ENCODE data around the gene STK31.

GRCh38 chr7:23852135-23852534 is 142.1 kb downstream of the STK31 start:
- TF ChIP-seq CTCF (IDR thresholded peaks at IDR 0.05) (no peak), POLR2A (IDR thresholded peaks at IDR 0.05) (no peak)

Measured in heart left ventricle (tissue), 13 donors.